ENCODE data around the gene PCDHA6.
"Not testable (repeated sequence)": the region's sequence is repeated elsewhere in the genome, so short reads cannot be mapped to it uniquely, and the experiment has no call there.

PCDHA6 gene

DNA sequence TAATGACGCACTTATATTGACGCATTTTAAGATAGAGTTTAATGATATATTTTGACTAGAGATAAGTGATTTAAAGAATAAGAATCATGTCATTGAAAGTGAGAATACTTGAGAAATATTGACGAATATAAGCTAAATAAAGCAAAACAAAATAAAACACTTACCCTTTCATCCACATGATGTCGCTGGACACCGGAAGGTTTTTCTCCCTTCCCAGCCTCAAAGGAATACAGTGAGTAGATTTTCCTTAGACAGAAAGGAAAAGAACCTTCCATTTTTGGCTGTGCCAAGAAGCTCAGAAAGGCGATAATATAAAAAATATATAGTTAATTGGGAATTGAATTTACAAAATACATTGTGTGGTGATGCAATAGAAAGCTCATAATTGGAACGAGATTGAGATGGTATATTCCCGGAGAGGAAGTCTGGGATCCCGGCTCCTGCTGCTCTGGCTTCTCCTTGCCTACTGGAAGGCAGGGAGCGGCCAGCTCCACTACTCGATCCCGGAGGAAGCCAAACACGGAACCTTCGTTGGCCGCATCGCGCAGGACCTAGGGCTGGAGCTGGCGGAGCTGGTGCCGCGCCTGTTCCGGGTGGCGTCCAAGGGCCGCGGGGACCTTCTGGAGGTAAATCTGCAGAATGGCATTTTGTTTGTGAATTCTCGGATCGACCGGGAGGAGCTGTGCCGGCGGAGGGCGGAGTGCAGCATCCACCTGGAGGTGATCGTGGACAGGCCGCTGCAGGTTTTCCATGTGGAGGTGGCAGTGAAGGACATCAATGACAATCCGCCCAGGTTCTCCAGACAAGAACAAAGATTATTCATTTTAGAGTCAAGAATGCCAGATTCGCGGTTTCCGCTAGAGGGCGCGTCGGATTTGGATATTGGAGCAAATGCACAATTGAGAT, 6.1 kb upstream of the PCDHA6 start, which contains the start of gene PCDHA5:
Gene PCDHA5, plus strand, starts transcription at position 239 of the 906 bp plus-strand sequence.
- no peak for DNase-seq

DNA sequence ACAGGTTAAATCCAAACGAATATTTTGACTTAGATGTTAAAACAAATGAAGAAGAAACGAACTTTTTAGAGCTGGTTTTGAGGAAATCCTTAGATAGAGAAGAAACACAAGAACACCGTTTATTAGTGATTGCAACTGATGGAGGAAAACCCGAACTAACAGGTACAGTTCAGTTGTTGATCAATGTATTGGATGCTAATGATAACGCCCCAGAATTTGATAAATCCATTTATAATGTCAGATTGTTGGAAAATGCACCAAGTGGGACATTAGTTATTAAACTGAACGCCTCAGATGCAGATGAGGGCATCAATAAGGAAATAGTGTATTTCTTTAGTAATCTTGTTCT, 5.5 kb upstream of the PCDHA6 start:
- no peak for DNase-seq

DNA sequence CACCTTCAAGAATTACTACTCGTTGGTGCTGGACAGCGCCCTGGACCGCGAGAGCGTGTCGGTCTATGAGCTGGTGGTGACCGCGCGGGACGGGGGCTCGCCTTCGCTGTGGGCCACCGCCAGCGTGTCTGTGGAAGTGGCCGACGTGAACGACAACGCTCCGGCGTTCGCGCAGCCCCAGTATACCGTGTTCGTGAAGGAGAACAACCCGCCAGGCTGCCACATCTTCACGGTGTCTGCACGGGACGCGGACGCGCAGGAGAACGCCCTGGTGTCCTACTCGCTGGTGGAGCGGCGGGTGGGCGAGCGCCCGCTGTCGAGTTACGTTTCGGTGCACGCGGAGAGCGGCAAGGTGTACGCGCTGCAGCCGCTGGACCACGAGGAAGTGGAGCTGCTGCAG, 4.8 kb upstream of the PCDHA6 start:
- not testable (repeated sequence) for DNase-seq

DNA sequence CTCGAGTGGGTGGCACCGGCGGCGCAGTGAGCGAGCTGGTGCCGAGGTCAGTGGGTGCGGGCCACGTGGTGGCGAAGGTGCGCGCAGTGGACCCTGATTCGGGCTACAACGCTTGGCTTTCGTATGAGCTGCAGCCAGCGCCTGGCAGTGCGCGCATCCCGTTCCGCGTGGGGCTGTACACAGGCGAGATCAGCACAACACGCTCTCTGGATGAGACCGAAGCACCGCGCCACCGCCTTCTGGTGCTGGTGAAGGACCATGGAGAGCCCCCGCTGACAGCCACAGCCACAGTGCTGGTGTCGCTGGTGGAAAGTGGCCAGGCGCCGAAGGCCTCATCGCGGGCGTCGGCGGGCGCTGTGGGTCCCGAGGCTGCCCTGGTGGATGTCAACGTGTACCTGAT, 4.3 kb upstream of the PCDHA6 start:
- DNase-seq, result no peak

DNA sequence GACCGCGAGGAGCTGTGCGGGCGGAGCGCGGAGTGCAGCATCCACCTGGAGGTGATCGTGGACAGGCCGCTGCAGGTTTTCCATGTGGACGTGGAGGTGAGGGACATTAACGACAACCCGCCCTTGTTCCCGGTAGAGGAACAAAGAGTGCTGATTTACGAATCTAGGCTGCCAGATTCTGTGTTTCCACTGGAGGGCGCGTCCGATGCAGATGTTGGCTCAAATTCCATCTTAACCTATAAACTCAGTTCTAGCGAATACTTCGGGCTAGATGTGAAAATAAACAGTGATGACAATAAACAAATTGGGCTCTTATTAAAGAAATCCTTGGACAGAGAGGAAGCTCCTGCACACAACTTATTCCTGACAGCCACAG, 590 bp downstream of the PCDHA6 start:
- DNase-seq, result no peak

DNA sequence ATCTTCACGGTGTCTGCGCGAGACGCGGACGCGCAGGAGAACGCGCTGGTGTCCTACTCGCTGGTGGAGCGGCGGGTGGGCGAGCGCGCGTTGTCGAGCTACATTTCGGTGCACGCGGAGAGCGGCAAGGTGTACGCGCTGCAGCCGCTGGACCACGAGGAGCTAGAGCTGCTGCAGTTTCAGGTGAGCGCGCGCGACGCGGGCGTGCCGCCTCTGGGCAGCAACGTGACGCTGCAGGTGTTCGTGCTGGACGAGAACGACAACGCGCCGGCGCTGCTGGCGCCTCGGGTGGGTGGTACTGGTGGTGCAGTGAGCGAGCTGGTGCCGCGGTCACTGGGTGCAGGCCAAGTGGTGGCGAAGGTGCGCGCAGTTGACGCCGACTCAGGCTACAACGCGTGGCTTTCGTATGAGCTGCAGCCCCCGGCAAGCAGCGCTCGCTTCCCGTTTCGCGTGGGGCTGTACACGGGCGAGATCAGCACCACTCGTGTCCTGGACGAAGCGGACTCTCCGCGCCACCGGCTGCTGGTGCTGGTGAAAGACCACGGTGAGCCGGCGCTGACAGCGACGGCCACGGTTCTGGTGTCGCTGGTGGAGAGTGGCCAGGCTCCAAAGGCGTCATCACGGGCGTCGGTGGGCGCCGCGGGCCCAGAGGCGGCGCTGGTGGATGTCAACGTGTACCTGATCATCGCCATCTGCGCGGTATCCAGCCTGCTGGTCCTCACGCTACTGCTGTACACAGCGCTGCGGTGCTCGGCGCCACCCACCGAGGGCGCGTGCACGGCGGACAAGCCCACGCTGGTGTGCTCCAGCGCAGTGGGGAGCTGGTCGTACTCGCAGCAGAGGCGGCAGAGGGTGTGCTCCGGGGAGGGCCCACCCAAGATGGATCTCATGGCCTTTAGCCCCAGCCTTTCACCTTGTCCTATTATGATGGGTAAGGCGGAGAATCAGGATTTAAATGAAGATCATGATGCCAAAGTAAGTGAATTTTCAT, 2.0 kb downstream of the PCDHA6 start:
- DNase-seq, result not testable (repeated sequence)

DNA sequence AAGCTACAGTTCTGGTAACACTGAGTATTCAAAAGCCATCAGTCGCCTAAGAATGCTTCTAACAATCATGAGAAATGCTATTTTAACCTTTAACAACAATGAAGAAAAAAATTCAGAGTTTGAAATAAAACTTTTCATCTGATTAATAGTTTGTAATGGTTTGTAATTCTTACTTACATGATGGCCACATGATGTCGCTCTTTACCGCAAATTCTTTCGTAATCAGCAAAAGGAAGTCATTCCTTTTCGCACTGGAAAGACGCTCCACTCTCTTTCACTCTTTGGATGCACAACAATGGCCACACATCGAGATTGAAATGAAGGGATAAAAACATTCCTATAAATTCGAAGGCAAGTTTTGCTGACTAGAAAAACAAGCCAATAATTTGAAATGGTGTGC, 6.2 kb downstream of the PCDHA6 start, which contains the start of gene PCDHA7:
Gene PCDHA7, plus strand, starts transcription at position 277 of the 400 bp plus-strand sequence. Its CDS starts 115 bp downstream, at position 392.
- DNase-seq, result peak; percentile 25

DNA sequence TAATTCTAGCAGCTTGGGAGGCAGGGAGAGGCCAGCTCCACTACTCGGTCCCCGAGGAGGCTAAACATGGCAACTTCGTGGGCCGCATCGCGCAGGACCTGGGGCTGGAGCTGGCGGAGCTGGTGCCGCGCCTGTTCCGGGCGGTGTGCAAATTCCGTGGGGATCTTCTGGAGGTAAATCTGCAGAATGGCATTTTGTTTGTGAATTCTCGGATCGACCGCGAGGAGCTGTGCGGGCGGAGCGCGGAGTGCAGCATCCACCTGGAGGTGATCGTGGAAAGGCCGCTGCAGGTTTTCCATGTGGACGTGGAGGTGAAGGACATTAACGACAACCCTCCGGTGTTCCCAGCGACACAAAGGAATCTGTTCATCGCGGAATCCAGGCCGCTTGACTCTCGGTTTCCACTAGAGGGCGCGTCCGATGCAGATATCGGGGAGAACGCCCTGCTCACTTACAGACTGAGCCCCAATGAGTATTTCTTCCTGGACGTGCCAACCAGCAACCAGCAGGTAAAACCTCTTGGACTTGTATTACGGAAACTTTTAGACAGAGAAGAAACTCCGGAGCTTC, 6.8 kb downstream of the PCDHA6 start:
- DNase-seq, result not testable (repeated sequence)

DNA sequence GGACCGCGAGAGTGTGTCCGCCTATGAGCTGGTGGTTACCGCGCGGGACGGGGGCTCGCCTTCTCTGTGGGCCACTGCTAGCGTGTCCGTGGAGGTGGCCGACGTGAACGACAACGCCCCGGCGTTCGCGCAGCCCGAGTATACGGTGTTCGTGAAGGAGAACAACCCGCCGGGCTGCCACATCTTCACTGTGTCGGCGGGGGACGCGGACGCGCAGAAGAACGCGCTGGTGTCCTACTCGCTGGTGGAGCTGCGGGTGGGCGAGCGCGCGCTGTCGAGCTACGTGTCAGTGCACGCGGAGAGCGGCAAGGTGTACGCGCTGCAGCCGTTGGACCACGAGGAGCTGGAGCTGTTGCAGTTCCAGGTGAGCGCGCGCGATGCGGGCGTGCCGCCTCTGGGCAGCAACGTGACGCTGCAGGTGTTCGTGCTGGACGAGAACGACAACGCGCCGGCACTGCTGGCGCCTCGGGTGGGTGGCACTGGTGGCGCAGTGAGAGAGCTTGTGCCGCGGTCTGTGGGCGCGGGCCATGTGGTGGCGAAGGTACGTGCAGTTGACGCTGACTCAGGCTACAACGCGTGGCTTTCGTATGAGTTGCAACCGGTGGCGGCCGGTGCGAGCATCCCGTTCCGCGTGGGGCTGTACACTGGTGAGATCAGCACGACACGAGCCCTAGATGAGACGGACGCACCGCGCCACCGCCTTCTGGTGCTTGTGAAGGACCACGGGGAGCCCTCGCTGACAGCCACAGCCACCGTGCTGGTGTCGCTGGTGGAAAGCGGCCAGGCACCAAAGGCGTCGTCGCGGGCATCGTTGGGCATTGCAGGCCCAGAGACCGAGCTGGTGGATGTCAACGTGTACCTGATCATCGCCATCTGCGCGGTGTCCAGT, 8.1 kb downstream of the PCDHA6 start:
- no peak for DNase-seq

DNA sequence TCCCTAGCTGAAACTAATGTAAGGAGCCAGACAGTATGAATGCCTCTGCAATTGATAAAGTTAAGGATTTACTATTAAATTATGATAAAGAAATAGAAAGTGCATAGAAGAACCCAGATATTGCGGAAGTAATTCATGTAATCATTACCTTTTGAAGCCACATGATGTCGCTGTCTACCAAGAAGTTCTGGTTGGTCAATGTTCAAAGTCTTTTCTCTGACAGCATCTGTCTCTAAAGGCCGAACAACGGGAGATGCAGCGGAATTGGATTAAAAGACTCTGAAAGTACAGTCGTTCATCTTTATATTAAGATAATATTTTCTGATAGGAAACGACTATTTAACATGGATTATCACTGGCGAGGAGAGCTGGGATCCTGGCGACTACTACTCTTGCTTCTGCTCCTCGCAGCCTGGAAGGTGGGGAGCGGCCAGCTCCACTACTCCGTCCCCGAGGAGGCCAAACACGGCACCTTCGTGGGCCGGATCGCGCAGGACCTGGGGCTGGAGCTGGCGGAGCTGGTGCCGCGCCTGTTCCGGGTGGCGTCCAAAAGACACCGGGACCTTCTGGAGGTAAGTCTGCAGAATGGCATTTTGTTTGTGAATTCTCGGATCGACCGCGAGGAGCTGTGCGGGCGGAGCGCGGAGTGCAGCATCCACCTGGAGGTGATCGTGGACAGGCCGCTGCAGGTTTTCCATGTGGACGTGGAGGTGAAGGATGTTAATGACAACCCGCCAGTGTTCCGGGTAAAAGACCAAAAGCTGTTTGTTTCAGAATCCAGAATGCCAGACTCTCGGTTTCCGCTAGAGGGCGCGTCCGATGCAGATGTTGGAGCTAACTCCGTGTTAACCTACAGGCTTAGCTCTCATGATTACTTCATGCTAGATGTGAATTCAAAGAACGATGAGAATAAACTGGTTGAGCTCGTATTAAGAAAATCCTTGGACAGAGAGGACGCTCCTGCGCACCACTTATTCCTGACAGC, 13.5 kb downstream of the PCDHA6 start, which contains the start of gene PCDHA8:
Gene PCDHA8, plus strand, starts transcription at position 210 of the 985 bp plus-strand sequence. Its CDS starts 135 bp downstream, at position 345.
- DNase-seq, result no peak

DNA sequence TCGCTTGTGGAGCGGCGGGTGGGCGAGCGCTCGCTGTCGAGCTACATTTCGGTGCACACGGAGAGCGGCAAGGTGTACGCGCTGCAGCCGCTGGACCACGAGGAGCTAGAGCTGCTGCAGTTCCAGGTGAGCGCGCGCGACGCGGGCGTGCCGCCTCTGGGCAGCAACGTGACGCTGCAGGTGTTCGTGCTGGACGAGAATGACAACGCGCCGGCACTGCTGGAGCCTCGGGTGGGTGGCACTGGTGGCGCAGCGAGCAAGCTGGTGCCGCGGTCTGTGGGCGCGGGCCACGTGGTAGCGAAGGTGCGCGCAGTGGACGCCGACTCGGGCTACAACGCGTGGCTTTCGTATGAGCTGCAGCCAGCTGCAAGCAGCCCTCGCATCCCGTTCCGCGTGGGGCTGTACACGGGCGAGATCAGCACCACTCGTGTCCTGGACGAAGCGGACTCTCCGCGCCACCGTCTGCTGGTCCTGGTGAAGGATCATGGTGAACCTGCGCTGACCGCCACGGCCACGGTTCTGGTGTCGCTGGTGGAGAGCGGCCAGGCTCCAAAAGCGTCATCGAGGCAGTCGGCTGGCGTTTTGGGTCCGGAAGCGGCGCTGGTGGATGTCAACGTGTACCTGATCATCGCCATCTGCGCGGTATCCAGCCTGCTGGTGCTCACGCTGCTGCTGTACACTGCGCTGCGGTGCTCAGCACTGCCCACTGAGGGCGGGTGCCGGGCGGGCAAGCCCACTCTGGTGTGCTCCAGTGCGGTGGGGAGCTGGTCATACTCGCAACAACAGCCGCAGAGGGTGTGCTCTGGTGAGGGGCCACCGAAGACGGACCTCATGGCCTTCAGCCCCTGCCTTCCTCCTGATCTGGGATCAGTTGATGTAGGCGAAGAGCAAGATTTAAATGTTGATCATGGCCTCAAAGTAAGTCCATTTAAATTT, 15.3 kb downstream of the PCDHA6 start:
- no peak for DNase-seq

DNA sequence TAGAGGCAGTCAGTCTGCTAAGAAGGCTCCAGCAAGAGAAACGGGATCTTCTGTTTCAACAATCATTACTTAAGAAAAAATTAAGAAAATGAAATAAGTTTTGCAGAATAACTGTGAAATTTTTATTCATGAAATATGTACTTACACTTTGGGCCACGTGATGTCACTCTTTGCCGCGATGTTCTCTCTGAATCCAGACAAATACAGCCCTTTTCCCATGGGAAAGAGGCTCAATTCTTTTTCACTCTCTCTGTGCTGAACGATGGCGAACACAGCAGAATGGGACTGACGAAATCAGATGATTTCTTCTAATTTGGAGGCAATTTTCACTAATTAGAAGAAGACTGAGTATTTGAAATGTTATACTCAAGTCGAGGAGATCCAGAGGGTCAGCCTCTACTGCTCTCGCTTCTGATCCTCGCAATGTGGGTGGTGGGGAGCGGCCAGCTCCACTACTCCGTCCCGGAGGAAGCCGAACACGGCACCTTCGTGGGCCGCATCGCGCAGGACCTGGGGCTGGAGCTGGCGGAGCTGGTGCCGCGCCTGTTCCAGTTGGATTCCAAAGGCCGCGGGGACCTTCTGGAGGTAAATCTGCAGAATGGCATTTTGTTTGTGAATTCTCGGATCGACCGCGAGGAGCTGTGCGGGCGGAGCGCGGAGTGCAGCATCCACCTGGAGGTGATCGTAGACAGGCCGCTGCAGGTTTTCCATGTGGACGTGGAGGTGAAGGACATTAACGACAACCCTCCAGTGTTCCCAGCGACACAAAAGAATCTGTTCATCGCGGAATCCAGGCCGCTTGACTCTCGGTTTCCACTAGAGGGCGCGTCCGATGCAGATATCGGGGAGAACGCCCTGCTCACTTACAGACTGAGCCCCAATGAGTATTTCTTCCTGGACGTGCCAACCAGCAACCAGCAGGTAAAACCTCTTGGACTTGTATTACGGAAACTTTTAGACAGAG, 20.7 kb downstream of the PCDHA6 start, which contains the start of gene PCDHA9:
Gene PCDHA9, plus strand, starts transcription at position 244 of the 964 bp plus-strand sequence. Its CDS starts 114 bp downstream, at position 358.
- DNase-seq, result not testable (repeated sequence)

DNA sequence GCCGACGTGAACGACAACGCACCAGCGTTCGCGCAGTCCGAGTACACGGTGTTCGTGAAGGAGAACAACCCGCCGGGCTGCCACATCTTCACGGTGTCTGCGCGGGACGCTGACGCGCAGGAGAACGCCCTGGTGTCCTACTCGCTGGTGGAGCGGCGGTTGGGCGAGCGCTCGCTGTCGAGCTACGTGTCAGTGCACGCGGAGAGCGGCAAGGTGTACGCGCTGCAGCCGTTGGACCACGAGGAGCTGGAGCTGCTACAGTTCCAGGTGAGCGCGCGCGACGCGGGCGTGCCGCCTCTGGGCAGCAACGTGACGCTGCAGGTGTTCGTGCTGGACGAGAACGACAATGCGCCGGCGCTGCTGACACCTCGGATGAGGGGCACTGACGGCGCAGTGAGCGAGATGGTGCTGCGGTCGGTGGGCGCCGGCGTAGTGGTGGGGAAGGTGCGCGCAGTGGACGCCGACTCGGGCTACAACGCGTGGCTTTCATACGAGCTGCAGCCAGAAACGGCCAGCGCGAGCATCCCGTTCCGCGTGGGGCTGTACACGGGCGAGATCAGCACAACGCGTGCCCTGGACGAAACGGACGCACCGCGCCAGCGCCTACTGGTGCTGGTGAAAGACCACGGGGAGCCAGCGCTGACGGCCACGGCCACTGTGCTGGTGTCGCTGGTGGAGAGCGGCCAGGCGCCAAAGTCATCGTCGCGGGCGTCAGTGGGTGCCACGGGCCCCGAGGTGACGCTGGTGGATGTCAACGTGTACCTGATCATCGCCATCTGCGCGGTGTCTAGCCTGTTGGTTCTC, 22.3 kb downstream of the PCDHA6 start:
- not testable (repeated sequence) for DNase-seq

DNA sequence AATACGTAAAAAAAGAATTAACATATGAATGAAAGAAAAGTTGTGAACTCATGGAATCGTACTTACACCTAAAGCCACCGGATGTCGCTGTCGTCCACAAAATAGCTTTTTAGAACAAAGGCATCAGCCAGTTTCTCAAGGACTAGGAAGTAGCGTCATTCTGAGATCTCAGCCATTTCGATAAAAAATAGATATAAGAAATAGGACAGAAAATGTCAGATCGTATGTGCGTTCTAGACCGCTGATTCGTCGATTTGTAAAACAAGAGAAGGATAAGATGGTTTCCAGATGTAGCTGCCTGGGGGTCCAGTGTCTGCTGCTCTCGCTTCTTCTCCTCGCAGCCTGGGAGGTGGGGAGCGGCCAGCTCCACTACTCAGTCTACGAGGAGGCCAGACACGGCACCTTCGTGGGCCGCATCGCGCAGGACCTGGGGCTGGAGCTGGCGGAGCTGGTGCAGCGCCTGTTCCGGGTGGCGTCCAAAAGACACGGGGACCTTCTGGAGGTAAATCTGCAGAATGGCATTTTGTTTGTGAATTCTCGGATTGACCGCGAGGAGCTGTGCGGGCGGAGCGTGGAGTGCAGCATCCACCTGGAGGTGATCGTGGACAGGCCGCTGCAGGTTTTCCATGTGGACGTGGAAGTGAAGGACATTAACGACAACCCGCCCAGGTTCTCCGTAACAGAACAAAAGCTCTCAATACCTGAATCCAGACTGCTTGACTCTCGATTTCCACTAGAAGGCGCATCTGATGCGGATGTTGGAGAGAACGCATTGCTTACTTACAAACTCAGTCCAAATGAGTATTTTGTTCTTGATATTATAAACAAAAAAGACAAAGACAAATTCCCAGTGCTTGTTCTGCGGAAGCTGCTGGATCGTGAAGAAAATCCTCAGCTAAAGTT, 28.3 kb downstream of the PCDHA6 start, which contains the start of gene PCDHA10:
Gene PCDHA10, plus strand, starts transcription at position 126 of the 903 bp plus-strand sequence. Its CDS starts 152 bp downstream, at position 278.
- no peak for DNase-seq
